ENCODE data around the gene COLEC12.
"Not testable (repeated sequence)": the region's sequence is repeated elsewhere in the genome, so short reads cannot be mapped to it uniquely, and the experiment has no call there.

COLEC12 gene

DNA sequence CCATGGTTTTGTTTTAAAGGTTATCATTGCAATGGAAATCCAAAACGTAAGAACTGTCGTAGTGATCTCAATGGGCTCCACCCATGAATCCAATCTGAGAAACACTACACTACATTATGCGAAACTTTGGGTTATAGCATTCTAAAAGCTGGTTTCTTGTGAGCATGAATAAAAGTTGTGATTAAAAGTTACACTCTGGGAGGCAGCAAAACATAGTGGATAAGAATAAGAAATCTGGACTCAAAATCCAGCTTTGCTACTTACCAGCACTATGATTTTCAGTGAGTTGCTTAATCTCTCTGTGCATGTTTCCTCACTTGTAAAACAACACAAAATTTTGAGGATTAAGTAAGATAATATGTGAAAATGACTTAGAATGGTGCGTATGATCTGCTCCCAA, 207.0 kb downstream of the COLEC12 start:
- TF ChIP-seq, protein P1, sequence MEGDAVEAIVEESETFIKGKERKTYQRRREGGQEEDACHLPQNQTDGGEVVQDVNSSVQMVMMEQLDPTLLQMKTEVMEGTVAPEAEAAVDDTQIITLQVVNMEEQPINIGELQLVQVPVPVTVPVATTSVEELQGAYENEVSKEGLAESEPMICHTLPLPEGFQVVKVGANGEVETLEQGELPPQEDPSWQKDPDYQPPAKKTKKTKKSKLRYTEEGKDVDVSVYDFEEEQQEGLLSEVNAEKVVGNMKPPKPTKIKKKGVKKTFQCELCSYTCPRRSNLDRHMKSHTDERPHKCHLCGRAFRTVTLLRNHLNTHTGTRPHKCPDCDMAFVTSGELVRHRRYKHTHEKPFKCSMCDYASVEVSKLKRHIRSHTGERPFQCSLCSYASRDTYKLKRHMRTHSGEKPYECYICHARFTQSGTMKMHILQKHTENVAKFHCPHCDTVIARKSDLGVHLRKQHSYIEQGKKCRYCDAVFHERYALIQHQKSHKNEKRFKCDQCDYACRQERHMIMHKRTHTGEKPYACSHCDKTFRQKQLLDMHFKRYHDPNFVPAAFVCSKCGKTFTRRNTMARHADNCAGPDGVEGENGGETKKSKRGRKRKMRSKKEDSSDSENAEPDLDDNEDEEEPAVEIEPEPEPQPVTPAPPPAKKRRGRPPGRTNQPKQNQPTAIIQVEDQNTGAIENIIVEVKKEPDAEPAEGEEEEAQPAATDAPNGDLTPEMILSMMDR (IDR thresholded peaks at IDR 0.05; ENCODE audit: low read depth, low read length) = no peak
- no peak for TF ChIP-seq EZH2phosphoT487 (IDR thresholded peaks at IDR 0.05; ENCODE audit: low read depth)
- no peaks in the 10 kb centered on the region for H3K4me1 ChIP-seq (ENCODE audit: low read length)
- peaks cover 15% of the 10 kb centered on the region for H3K27me3 ChIP-seq (ENCODE audit: low read depth, low read length)
- H3K4me2 ChIP-seq (ENCODE audit: low read length) = no peak overlapping the region
- no peak overlapping the region for H3K27ac ChIP-seq (ENCODE audit: low read length)
- no peaks in the 10 kb centered on the region for H3K9me3 ChIP-seq (ENCODE audit: insufficient read depth, low read length)
- H3K36me3 ChIP-seq (replicated peaks; ENCODE audit: low read depth, low read length) = no peaks in the 10 kb centered on the region
- H3K9ac ChIP-seq (ENCODE audit: low read length) = no peak overlapping the region
- no peaks in the 10 kb centered on the region for H4K20me1 ChIP-seq (ENCODE audit: insufficient read depth, low read length)
- no peak overlapping the region for H2AFZ ChIP-seq (ENCODE audit: low read depth, low read length)
- no peak overlapping the region for H3K4me3 ChIP-seq (ENCODE audit: low read length)
- H3K79me2 ChIP-seq (ENCODE audit: low read length) = no peaks in the 10 kb centered on the region

DNA sequence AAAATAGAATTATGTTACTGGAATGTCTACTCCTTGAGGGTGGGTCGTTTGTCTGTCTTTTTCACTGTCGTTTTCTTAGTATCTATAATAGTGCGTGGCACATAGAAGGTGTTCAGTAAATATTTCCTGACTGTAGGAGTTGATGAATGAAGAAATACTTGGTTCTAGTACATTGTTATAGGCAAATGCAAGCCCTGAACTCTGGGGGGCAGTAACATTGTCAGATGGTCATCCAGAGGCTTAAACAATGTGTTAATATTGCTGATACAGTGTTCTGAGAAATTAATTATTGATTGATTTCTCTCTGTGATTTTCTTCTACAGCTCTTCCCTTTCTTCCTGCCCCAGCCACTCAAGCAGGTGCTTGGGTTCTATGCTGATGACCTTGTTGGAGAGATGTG, 208.2 kb downstream of the COLEC12 start:
- no peak overlapping the region for H2AFZ ChIP-seq (ENCODE audit: low read depth, low read length)
- H3K36me3 ChIP-seq (replicated peaks; ENCODE audit: low read depth, low read length) = no peaks in the 10 kb centered on the region
- no peak overlapping the region for H3K4me2 ChIP-seq (ENCODE audit: low read length)
- no peaks in the 10 kb centered on the region for H3K79me2 ChIP-seq (ENCODE audit: low read length)
- H3K9ac ChIP-seq (ENCODE audit: low read length) = no peak overlapping the region
- H3K9me3 ChIP-seq (ENCODE audit: insufficient read depth, low read length) = no peaks in the 10 kb centered on the region
- no peaks in the 10 kb centered on the region for H3K4me1 ChIP-seq (ENCODE audit: low read length)
- no peak overlapping the region for H3K27ac ChIP-seq (ENCODE audit: low read length)
- H3K27me3 ChIP-seq (ENCODE audit: low read depth, low read length) = peaks cover 15% of the 10 kb centered on the region
- H3K4me3 ChIP-seq (ENCODE audit: low read length) = no peak overlapping the region
- TF ChIP-seq, protein P1 (IDR thresholded peaks at IDR 0.05; ENCODE audit: low read depth, low read length) = 0 out of 2 replicates have a peak, but pooled peaks have one; percentile 17
- TF ChIP-seq EZH2phosphoT487 (IDR thresholded peaks at IDR 0.05; ENCODE audit: low read depth) = no peak
- H4K20me1 ChIP-seq (ENCODE audit: insufficient read depth, low read length) = no peaks in the 10 kb centered on the region

GRCh38 chr18:289970-290369, 210.5 kb downstream of the COLEC12 start:
- H3K79me2 ChIP-seq (ENCODE audit: low read length); H3K4me2 ChIP-seq (ENCODE audit: low read length); H3K4me1 ChIP-seq (ENCODE audit: low read length); H3K27ac ChIP-seq (ENCODE audit: low read length); H4K20me1 ChIP-seq (ENCODE audit: insufficient read depth, low read length); H3K9me3 ChIP-seq (ENCODE audit: insufficient read depth, low read length); H2AFZ ChIP-seq (ENCODE audit: low read depth, low read length); H3K36me3 ChIP-seq (replicated peaks; ENCODE audit: low read depth, low read length); H3K4me3 ChIP-seq (ENCODE audit: low read length); H3K9ac ChIP-seq (ENCODE audit: low read length): not testable (repeated sequence)
- H3K27me3 ChIP-seq (ENCODE audit: low read depth, low read length) = peaks cover 11% of the 10 kb centered on the region

- Histone ChIP-seq H2AFZ (ENCODE audit: low read depth, low read length) (no peak overlapping the region), H3K4me3 (ENCODE audit: low read length) (no peak overlapping the region), H3K36me3 (replicated peaks; ENCODE audit: low read depth, low read length) (no peaks in the 10 kb centered on the region), H3K79me2 (ENCODE audit: low read length) (no peaks in the 10 kb centered on the region), H4K20me1 (ENCODE audit: insufficient read depth, low read length) (no peaks in the 10 kb centered on the region), H3K9me3 (ENCODE audit: insufficient read depth, low read length) (no peaks in the 10 kb centered on the region), H3K9ac (ENCODE audit: low read length) (no peak overlapping the region), H3K27me3 (ENCODE audit: low read depth, low read length) (peaks cover 3% of the 10 kb centered on the region), H3K27ac (ENCODE audit: low read length) (no peak overlapping the region), H3K4me2 (ENCODE audit: low read length) (no peak overlapping the region), H3K4me1 (ENCODE audit: low read length) (no peaks in the 10 kb centered on the region)
- TF ChIP-seq EZH2phosphoT487 (IDR thresholded peaks at IDR 0.05; ENCODE audit: low read depth) = no peak
- TF ChIP-seq, protein P1 (IDR thresholded peaks at IDR 0.05; ENCODE audit: low read depth, low read length) = no peak
Observed at GRCh38 chr18:289026-289425, 211.5 kb downstream of the COLEC12 start.

Measured in OCI-LY3 (cell line).